ENCODE data around the gene PDX1. TPM values are rescaled to one million over a fixed set of nuclear protein-coding genes. Genes with fewer than 3 reads are reported as not detected.

PDX1 gene
- polyA plus RNA-seq, 1 donor = not detected

GRCh38 chr13:27970382-27971235 lies 50.8 kb downstream of the PDX1 start:
- no peak for DNase-seq

GRCh38 chr13:27971236-27971645 lies 51.4 kb downstream of the PDX1 start:
- no peak for DNase-seq

GRCh38 chr13:27971776-27972477 lies 52.1 kb downstream of the PDX1 start:
- no peak for DNase-seq

GRCh38 chr13:27972478-27972820 lies 52.6 kb downstream of the PDX1 start:
- no peak for DNase-seq

- no peak for DNase-seq
Observed at GRCh38 chr13:27973291-27973690, 53.5 kb downstream of the PDX1 start.

GRCh38 chr13:27973961-27974662 lies 54.3 kb downstream of the PDX1 start:
- no peak for DNase-seq

Other genes starting within 250 kb of the PDX1 start
- gene GSX1, start 127.5 kb upstream of the PDX1 start, polyA plus RNA-seq (ENCODE audit: insufficient read length) = not detected
- not detected for gene CDX2, start 49.3 kb downstream of the PDX1 start, polyA plus RNA-seq (ENCODE audit: insufficient read length)
- gene URAD, start 68.7 kb downstream of the PDX1 start, polyA plus RNA-seq (ENCODE audit: insufficient read length) = not detected
- 0.32 TPM for gene FLT3, start 180.6 kb downstream of the PDX1 start, polyA plus RNA-seq (ENCODE audit: insufficient read length)
- gene PAN3, start 218.5 kb downstream of the PDX1 start, polyA plus RNA-seq (ENCODE audit: insufficient read length) = 23.9 TPM

Data from hindlimb muscle (tissue), 1 donor.